GM12801 (cell line): Measurements from ENCODE around the gene RAD51.

Source experiments
- CTCF ChIP-seq: IDR thresholded peaks from one replicate; pipeline ENCODE4 v1.5.1; 2011; ENCODE audit warnings: control low read depth; ENCODE audit not compliant: insufficient read length; ENCODE audit errors: extremely low read depth

The RAD51 gene

GRCh38 chr15:40685376-40685775 is 9.6 kb upstream of the RAD51 start:
- no peak for TF ChIP-seq CTCF

GRCh38 chr15:40688932-40689799 is 5.8 kb upstream of the RAD51 start:
- no peak for TF ChIP-seq CTCF

- TF ChIP-seq CTCF: no peak
Measured at GRCh38 chr15:40691737-40692136, 3.2 kb upstream of the RAD51 start.

GRCh38 chr15:40693904-40694687 is 878 bp upstream of the RAD51 start:
- TF ChIP-seq CTCF: no peak

- no peak for TF ChIP-seq CTCF
Measured at GRCh38 chr15:40695469-40695890, 506 bp downstream of the RAD51 start.

- TF ChIP-seq CTCF: no peak
Measured at GRCh38 chr15:40696228-40696627, 1.3 kb downstream of the RAD51 start.

- TF ChIP-seq CTCF: no peak
Measured at GRCh38 chr15:40697916-40698315, 2.9 kb downstream of the RAD51 start.
